Activated gamma-delta T cell treated with Interleukin-2 at 50 U/mL for 16 hours (primary cell): ENCODE measurements around the gene MCF2L.

Experiments used
- DNase-seq: peaks from one replicate; pipeline ENCODE4 v3.0.0-alpha.2; 2020

Gene MCF2L

GRCh38 chr13:112983042-112983305 lies 14.0 kb downstream of the MCF2L start:
- no peak for DNase-seq

DNA sequence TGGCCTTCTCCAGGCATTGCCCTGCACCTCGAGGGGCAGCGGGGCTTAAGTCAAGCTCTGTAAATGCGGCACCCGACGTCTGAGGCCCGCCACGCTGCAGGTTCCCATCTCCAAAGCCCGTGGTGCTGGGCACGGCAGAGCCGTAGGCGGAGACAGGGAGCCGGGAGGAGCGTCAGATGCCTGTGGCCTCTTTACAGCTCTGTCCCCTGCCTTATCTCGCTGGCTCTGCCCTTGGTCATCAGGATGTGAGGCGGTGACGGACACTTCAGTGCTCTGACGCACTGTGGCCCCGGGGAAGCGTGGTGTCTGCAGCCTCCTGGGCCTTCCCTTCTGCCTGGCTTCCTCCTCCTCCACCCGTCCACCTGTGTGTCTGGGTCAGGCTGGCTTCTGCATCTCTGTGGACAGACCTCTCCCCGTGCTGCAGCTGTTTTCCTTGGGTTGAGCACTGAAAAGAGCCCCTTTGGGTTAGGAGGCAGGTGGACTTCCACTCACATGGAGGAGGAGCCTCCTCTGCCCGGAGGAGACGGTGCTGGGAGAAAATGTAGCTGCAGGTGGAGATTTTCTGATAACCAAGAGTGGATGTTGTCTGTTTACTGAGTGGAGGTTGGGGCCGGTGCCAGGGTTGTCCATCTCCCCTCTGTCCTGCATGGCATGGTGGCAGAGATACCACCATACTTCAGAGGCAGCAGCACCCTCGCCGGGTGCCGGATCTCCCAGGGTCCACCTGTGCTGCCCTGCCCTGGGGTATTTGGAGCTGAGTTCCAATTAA lies 14.6 kb downstream of the MCF2L start:
- no peak for DNase-seq

DNA sequence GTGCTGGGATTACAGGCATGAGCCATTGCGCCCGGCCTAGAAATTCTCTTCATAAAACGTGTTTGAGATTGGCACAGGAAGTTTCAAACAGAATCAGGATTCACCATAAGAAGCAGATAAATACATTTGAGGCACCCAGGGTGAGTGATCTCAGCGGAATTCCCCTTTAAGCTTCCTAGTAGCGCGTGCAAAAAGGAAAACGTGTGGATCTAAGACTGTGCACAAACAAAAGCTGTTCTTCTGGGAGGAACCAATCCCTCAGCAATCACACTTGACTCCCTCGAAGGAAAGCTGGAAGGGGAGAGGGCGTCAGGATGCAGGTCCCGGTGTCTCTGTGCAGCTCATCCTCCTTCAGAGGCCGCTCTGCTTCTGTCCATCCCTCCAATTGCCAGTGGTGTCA lies 15.5 kb downstream of the MCF2L start:
- DNase-seq = no peak

- no peak for DNase-seq
Measured at GRCh38 chr13:112984954-112985802, 16.2 kb downstream of the MCF2L start.

- no peak for DNase-seq
Measured at GRCh38 chr13:112985803-112986408, 16.9 kb downstream of the MCF2L start.

GRCh38 chr13:112986470-112986869 lies 17.5 kb downstream of the MCF2L start:
- no peak for DNase-seq

DNA sequence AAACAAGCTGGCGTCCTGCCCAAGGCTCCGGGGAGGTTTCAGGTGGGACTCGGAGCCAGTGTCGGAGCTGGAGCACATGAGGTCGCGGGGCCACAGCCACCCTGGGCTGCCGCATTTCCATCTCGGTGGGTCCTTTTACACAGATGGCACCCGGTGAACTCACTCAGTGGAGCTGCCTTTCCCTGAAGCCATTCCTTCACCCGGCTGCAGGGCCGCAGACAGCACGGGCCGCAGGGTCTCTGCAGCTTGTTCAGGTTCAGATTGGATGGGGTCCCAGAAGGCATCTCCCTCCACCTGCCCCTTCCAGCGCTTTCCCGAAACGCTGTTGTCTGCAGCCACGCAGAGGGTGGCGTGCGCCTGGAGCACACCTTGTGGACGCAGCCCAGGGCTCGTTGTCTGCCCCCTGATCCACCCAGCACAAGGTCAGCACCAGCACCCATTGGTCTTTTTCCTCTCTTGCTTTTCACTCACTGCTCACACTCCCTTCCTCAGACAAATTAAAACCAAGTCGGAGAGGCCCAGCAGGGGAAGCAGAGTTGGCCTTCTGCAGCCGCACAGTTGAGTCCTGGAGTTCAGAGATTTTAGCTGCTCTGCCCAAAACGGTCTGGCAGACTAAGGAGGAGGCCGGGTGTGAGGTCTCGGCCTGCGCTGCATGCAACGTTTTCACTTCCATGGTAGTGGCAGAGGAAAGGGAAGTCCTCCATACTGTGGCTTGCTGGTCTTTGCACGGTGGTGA lies 18.1 kb downstream of the MCF2L start:
- no peak for DNase-seq

- no peak for DNase-seq
Measured at GRCh38 chr13:112987682-112988024, 18.6 kb downstream of the MCF2L start.

DNA sequence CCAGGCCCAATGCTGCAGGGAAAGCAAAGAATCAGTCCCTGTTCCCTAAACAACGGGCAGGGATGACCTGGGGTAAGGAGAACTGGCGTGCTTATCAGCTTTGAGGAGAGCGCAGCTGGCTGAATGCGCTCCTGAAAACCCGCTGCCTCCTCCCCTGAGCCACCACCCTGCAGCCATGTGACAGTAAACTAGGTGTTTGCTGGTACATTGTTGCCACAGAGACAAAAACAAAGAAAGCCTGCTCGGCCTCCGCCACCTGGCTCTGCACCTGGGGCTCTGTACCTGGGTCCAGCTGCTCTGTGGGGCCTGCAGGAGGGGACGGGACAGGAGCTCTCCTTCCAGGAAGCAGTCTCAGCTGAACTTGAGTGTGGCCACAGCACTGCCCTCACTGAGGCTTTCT lies 21.8 kb downstream of the MCF2L start:
- DNase-seq = no peak

DNA sequence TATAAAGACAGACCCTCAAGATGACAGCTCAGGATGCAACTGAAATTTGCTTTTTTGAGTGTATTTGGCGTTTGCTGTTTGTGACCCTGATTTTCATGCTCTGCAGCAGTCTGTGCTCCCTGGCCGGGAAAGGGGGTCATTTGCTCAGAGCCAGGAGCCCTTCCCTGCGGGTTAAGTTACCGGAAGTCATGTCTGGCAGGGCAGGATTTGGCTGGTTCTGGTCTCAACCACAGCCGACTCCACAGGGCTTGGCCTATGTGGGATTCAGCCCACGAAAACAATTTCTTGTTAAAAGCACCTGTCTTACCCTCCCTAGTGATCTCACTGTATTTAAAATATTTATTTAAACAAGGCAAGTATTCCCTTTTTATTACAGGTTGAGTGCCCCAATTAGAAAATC lies 22.6 kb downstream of the MCF2L start:
- no peak for DNase-seq

DNA sequence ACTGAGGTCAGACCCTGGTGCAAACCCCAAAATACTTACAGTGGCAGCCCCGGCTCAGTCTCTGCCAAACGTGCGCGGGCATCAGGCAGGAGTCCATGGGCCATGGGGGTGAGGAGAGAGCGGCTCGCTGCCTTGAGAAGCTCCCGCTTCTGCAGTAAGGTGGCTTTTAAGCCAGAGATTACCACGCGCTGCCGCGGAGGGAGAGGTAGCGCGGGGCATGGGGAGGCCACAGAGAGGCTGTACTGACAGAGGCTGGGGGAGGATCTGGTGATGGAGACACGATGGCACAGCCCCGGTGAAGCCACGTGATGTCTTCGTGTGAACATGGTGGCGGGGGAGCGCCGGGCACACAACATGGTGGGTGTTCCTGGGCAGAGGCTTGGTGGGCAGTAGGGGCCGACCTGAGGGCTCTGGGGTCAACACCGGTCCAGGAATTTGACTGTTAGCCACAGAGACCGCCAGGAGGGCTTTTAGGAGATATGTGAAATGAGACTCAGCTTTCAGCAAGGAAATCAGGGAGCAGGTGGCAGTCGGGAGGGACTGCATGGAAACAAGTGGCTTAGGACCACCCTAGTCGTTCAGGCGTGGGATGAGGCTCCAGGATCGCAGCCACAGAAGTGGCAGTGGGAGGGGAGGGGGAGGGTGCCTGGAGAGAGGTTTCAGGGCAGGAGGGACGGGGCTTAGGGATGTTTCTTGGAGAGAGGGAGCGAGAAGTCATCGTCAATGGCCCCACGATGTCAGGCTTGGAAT lies 24.1 kb downstream of the MCF2L start:
- no peak for DNase-seq

DNA sequence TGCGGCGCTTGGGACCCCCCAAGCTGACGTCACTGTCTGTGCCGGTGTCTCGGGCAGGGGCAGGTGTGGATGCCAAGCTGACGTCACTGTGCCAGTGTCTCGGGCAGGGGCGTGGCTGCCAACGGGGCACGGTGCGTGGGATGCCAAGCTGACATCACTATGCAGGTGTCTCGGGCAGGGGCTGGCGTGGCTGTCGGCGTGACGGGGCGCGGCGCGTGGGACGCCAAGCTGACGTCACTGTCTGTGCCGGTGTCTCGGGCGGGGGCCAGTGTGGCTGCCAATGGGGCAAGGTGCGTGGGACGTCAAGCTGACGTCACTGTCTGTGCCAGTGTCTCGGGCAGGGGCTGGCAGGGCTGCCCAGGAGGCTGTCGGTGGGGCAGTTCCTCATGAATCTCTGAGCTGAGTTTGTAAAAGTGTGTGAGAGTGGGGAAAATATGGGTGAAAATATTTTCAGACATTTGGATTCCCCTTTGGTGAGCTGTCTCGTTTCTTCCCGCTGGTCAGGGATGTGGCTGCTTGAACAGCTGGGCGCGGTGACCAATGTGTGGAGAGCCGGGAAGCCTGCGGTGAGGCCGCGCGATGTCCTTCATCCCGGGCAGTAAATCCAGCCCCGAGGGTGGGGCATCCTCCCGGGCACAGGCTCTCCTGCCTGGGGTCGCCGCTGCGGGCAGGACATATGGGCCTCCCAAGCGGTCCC lies 25.2 kb downstream of the MCF2L start:
- no peak for DNase-seq

DNA sequence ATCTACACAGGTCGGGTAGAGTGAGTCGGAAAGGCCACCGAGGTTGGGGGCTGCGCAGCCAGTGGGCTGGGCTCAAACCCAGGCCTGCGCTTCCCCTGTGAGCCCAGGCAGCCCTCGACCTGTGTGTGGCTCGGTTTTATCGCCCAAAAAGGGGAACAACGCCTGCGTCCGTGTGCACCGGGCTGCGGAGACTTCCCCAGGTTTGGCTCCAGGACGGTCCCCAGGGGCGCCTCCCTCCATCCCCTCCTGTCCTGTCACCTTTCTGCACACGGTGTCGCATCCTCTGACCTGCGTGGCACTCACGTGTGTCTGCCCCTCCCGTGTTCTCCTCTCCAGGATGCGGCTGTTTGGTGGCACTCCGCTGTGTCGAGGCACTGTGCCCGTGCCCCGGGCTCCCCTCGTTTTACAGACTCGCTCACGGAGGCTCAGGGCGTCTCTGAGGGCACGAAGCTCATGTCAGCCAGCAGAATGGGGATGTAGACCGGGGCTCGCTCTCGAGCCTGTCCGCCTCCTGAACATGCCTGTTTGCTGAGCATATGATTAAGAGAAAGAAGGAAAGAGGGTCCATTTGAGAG lies 25.9 kb downstream of the MCF2L start:
- DNase-seq = no peak

- no peak for DNase-seq
Measured at GRCh38 chr13:112995395-112996191, 26.6 kb downstream of the MCF2L start.

- no peak for DNase-seq
Measured at GRCh38 chr13:112996671-112997091, 27.7 kb downstream of the MCF2L start.

GRCh38 chr13:112997188-112998130 lies 28.4 kb downstream of the MCF2L start:
- no peak for DNase-seq

- DNase-seq = no peak
Measured at GRCh38 chr13:112998521-112999280, 29.7 kb downstream of the MCF2L start.

DNA sequence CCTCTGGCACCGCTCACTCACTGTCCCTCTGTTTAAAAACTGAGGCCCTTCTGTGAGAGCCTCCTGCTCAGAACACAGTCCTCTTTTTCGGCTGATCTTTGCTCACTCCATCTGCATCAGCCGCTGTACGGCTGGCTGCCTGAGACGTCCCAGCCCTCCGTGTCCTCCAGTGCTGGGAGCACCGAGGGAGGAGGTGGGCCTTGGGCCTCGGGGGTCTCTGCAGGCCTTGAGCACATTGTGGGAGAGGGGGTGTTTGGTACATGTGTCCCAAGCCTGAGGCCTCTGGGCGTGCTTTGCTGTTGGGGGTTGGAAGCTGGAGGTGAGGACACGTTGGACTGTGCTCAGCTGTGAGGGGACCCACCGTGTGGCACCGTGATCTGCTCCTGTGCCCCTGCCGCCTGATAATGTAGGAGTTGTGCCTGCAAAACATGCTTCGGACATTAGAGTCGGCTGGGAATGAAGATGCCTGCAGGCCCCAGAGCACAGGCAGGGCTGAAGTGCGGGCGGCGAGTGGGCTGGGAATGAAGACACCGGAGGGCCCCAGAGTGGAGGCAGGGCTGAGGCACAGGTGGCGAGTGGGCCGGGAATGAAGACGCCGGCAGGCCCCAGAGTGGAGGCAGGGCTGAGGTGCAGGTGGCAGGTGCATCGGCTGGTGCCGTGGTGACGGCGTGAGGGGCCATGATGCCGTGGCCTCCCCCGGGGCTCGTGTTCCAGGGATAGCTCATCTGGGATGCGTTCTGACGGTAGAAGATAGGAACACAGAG lies 30.6 kb downstream of the MCF2L start:
- no peak for DNase-seq
